GM21447 (cell line): Measurements from ENCODE around the gene ZNF775.

Source experiments
- ATAC-seq: cut with Tn5 transposase; IDR thresholded peaks from one replicate; pipeline ENCODE4 v1.9.1; 2021; ENCODE audit not compliant: unreplicated experiment

The ZNF775 gene

DNA sequence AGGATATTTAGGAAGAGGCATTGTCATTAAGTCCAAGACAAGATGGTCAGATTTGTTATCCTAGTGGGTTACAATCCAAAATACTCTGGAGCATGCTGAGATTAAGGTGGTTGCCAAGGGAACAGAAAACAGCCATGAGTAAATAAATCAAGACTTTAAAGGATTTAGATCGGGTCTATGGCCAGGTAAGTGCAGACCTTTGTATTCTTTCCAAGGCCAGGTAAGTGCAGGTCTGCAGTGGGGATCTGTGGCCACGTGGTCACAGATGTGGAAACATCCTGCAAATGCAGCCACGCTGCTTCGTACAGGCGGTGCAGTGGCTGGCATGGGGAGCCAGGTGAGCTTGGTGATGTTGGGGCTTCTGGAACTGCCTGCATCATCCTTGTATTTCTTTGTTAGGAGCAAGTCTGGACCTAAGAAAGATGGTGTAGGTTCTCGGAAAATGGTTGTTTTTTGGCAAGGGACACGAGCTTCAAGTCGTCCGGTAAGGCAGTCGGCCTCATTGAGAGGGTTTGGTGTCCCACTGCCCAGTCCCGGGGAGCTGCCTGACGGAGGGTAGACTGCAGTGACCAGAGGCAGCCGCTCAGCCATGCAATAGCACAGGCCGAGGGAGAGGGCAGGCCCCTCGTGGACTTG lies 21.8 kb downstream of the ZNF775 start:
- no peak for ATAC-seq

DNA sequence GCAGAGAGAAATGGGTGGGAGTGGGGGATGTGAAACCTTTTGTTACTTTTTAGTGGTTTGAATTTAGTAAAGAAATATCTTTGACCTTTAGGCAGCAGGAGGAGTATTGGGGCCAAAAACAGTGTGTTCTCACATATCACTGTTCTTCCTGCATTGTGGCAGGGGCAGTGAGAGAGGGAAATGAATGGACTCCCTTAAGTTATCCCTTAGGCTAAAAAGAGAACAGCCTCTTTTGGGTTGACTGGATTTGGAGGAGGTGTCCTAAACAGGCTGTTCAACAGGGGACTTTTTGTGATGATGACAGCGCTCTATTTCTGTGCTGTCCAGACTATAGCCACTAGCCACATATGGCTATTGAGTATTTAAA lies 22.3 kb downstream of the ZNF775 start:
- ATAC-seq: no peak

DNA sequence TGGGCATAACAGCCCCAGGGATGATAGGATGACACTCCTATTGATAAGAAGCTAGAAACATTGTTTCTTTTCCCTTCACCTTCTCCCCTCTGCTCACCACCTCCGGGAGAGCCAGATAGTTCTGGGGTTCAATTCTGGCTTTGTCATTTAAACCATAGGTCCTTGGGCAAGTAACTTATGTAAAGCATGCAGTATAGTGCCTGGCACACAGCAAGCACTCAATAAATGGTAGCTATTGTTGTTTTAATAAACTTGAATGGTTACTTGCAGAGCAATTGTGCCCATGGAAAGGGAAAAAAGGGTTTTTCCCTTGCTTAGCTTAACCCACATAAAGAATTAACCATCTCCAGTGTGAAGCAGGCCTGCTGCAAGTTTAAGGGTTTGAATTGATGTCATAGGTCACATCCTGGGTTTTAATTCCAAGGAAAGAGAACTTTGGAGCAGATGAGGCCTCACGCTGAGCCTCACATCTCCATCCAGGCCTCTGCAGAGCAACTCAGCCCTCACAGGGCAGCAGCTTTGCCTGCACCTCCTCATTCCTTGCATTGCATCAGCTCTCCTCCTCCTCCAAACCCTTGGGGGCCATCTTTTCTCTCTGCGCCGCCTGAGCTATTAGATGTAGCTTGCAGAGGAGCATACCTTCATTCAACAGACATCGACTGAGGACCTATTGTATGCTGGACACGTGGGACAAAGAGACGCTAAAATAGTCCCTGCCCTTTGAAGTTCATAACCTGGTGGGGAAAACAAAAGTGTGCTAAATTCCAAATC lies 22.9 kb downstream of the ZNF775 start:
- ATAC-seq: no peak

DNA sequence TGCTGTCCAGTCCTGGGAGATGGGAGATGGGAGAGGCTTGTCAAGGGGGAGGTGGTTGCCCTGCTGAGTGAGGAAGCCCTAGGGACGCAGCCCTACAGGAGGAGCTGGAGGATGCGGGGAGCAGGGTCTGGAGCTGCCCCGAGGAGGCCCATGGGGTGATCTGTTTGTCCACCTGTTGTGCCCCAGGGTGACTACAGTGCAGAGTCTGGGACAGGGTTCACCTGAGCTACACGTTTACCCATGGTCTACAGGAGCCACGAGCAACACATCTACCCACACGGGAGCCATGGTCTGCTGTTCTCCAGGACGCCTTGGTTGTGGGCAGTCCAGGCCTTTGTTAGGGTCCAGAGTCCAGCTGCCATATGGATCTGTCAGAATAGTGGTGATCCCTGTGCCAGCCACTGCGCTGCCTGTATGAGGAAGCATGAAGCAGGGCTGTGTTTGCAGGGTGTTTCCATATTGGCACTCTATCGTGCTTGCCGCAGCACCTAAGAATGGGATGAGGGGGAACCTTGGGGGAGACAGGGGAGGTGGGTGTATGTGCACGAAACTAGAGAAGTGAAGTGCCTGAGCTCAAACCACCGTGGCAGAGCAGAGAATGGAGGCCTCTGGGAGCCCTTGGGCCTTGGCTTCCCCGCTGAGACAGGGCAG lies 23.7 kb downstream of the ZNF775 start:
- ATAC-seq: no peak

DNA sequence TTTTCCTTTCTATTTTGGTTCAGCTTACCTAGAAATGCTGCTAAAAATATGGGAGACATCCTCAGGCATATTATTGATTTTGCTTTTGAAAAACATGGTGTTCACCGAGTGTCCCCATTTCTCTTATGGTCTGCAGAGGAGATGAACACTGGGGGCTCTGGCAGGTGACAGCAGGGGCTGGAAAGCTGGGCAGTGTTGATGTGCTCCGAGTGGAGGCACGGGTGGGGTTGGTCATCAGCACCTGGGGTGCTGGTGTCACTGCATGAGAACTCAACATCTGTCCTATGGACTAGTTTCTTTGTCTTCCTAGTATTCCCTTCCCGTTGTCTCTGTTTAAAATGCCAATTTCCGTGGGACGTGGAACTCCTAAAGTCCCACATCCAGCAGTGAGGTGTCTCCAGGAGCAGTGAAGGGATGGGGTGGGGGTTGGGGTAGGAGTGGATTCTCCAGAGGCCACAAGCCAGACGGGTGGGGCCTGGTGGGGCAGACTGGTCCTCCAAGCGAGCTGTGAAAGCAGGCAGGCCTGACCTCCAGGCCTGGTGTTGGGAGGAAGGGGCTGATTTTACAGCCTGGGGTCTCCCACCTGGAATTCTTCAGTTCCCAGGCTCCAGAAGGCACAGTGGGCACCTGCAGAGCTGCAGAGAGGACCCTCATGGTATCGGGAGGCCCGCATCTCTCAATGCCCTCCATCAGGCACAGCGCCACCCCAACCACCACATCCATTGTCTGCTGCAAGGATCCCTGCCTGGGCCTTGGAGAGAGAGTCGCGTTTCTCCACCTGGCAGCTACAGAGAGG lies 24.4 kb downstream of the ZNF775 start:
- ATAC-seq: no peak

DNA sequence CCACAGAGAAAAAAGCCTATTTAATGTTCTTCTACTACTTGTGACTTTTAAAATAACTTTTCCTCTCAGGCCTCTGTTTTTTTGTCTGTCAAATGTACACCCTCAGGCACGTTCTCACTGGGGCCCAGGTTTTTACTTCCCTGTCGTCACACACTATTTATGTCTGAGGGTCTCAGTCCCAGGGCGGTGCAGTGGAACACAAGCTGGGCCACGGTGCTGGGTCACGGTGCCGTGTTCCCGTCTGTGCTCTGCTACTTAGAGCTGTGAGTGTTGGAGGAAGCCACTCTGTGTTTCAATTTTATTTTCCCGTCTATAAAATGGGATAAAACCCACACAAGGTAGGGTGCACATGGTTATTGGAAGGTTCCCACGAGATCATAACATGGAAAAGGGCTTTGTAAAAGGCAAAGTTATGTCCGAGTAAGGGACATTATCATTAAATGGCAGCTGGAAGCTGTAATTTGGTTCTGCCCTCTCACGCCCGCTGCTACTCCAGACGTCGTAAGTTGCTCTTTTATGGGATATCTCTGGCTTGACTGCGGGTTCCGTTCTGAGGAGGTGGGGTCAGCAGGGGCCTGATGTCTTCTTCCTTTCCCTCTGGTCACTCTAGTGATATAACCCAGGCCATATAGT lies 25.2 kb downstream of the ZNF775 start:
- ATAC-seq: no peak

DNA sequence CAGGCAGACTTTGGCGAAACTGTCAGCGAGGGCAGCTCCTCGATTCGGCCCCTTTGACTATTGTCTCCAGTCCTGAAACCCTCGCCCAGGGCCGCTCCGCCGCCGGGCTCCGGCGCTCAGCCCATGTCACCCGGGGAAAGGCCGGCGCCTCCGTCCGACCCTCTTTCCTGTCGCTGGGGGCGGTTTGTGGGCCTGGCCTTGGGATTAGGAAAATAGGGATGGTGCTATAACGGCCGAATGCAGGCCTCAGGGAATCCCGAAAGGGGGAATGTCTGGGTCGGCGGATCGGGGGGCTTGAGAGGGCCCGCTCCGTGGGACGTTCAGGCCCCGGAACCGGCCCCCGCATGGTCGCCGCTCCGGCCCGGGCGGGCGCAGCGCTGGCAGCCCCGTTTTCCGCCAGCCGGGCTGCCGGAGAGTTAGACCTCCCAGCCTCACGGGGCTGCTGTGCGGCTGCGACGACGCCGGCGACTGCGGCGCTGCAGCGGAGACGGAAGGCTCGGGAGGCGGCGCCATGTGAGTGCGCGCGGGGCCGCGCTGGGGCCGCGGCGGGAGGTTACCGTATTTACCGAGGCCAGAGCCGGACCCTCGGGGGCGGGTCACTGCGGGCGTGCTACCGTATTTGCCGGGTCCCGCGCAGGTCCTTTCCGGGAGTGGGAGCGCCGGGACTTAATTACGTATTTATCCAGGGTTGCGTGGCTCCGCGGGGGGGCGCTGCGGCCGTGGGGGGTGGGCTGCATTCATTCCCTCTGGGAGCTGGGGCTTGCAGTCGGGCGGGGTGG lies 25.9 kb downstream of the ZNF775 start:
- ATAC-seq: peak; percentile 35

DNA sequence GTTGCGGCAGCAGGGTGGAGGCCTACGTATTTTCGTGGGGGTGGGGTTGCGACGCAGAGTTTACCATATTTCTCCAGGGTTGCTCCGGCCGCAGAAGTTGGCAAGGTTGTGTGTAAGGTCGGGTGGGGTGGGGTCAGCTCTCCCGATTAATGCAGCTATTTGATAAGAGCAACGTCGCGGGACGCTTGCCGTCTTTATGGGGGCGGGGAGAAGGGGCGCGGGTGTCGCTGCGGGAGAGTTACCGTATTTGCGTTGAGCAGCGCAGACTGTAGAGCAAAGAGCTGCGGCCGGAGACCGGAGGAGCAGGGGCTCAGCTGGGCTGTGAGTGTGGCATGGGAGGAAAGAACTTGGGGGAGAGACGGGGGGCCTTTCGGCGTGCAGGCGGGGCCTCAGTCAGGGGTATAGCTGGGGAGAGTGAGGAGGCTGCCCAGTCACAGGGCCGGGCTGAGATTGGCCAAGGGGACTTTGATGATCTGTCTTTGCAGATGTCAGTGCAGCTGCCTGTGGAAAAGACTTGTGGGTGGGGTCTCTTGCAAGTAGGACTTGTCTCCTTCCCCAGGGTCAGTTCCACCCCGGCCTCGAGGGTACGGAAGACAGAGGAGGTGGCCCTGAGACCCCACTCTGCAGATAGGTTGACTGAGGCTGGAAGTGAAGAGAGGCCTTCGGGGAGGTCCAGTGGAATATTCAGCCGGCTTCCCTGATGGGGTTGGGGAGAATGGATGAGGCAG lies 26.6 kb downstream of the ZNF775 start:
- no peak for ATAC-seq

DNA sequence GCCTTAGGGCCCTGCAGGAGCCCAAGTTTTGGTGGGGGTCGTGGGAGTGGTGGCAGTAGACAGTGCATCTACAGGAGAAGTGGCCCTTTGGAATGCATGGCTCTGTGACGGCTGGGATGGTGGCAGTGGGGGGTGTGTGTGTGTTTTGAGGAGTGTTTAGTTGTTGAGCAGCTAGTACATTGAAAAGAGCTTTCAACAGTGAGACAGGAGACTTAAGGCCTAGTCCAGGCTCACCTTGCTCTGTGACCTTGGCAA lies 27.1 kb downstream of the ZNF775 start:
- no peak for ATAC-seq

DNA sequence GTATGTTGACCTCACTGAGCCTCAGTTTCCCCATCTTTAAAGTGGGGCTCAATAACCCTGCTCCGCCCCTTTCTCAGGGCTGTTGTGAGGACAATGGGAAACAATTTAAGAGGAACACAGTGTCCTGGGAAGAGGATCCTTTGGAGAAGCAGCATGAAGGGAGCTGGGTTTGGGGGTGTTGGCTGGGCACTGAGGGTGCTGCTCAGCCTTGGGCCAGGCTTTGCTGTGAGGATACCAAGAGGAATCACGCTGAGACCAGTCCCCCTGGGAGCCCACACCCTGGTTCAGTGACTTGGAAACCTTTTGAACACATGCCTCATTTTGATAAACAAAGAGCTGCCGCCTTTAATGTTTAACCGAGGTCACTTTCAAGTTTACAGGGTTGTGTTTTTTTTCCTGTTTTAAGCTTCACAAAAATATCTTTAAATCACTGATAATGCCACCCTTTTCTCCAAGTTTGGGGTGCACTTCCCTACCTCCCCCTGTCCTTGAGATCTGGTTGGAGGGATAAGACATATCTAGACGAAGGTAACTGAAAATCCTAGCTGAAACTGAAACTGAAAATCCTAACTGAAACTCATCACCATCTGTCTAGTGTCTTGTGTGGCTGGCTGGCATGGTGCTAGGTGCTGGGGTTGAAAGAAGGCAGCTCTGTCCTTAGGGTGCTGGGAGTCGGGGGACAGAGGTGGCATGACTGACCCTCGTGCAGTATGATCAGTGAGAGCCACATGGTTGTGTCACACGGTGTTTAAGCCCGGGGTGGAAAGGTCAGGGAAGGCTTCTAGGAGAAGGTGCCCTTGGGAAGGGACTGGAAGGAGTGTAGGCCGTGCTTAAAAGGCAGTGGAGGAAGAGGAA lies 27.7 kb downstream of the ZNF775 start:
- ATAC-seq: peak; percentile 55

DNA sequence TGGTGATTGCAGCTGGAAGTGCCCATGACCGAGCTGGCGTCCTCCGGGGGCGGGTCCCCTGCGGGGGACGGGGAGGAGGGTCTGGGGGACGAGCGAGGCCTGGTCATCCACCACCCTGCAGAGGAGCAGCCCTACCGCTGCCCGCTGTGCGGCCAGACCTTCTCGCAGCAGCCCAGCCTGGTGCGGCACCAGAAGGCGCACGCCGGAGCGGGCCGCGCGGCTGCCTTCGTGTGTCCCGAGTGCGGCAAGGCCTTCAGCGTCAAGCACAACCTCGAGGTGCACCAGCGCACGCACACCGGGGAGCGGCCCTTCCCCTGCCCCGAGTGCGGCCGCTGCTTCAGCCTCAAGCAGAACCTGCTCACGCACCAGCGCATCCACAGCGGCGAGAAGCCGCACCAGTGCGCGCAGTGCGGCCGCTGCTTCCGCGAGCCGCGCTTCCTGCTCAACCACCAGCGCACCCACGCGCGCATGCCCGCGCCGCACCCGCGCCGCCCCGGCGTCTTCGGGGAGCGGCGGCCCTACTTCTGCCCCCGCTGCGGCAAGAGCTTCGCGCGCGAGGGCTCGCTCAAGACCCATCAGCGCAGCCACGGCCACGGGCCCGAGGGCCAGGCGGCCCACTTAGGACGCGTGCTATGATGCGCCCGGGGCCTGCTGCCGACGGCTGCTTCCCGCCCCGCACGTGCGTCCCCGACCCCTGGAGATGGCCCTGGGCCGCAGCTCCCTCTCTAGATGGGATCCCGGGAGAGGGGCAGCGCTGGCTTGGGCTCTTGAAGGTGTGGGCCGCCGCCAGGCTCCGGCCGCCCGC lies 28.7 kb downstream of the ZNF775 start:
- no peak for ATAC-seq

DNA sequence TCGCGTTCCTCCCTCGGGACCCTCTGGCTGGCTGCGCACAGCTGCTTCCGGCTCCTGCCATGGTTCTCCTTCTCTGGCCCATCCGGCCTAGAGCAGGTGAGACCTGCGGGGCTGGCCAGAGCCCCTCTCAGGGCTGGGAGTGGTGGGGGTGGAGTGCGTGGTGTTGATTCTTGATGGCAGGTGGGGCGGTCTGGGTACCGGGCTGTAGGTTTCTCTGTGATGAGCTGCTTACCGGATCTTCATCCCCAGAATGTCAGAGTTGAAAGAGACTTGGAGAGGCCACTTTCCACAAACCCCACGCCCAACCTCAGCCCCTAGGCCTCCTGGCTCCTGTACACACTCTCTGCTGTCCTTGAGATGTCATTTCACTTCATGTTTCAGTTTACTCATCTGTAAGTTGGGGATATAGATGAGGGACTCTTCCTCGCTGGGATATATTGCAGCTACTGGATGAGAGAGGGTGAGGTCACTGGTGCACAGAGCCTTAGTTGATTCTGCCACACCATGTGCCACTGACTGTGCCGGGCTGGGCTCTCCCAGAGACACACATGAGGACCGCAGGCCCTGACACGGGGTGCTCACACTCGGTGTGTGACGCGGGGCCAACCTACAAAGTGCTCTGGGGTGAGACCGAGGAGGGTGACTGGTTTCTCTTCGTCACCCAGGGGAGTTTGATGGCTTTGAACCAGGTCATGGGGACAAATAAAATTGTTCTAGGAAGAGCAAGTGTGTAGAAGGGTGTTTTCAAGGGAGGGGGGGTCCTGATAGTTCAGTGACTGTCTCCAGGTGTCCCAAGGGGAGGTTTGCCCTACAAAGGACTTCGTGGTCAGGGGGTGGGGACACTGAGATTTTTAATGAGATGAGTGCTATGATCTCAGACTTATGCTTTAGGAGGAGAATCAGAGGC lies 29.5 kb downstream of the ZNF775 start:
- no peak for ATAC-seq

DNA sequence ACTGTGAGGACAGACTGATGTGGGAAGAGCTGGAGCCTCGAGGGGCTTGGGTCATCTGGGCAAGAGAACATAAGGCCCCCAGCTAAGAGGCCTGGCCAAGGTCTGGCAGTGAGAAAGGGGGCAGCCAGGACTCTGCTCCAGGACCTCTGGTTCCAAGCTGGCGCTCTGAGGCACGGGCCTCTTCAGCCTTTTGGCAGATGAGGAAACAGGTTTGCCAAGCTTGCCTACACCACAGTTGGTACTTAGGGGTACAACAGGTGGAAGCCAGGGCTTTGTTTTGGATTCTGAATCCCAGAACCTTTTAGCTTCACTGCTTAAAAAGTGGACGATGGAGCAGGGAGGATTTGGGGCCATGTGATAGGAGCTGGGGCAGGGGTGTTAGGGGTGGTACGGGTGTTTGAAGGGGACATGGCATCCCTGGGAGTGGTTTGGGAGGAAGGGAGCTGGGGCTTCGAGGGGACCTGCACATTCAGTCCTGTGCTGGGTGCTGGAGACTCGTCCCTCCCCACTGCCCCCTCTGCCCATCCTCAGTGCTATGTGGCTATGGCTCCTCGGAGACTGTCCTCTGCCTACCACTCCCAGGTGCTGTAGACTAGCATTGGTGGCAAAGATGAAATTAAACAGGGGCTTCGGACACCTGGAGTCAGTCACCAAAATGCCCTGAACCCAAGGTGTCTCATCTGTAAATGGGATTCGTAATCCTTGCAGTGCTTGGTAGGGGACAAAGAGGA lies 30.3 kb downstream of the ZNF775 start:
- ATAC-seq: no peak

DNA sequence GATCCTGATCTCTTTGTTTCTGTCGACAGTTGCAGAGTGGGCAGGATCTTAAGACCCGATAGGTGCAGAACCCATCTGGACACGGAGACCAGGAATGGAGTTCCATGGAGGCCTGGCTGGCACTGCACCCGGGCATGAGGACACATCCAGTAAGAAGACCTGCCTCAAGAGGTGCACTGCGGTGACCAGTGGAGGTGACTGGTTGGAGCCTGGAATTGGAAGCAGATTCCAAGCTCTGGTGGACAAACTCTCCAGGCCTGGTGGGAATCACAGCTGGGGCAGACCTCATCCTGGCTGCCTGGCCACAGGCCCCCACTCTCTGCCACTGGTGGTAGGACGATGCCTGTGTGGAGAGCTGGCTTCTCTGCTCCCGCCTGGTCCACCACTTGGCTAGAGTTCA lies 31.0 kb downstream of the ZNF775 start:
- no peak for ATAC-seq

DNA sequence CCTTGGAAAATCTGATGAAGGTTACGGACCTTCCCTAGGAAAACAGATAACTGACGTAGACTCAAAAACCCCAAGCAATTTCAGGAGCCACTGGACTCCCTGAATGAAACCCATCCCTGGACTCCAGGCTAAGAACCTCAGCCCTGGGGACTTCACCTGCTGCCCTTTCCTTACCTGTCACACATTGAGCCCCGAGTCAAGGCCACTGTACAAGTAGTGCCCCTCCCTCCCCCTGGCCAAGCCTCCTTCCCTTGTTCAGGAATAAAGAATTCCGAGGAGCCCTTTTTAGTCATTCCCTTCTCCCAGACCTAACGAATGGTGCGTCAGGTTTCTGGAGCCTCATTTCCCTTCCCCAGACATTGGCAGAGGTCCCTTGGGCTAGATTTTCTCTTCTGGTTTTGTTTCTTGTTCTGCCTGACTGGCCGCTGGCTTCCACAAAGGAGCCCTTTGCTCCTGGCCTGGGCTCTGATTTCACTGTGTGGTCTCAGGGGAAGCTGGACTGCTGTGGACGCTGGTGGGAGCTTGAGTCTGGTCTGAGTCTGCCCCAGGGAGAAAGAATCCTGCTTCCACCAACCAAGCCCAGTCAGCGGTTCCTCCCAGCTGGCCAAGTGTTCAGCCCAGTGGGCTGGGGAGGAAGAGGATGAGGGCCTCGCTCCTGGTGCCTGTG lies 31.7 kb downstream of the ZNF775 start:
- ATAC-seq: no peak

DNA sequence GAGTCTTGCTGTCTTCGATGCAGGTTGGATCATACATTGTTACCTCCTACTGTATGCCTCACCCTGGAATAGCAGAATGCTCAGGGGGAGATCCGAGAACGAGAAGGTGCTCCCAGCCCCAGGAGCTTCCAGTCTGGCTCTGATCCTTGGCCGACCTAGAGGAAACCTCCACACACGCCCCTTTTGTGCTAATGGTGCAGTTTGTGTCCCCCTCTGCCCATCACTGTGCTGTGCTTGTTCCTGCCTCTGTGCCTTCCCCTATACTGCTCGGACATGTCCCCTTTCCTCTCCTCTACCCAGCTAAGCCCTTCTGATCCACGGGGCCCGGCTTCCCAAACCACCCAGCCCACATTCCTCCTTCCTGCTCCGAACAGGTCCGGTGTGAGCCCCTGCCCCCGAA lies 32.5 kb downstream of the ZNF775 start:
- no peak for ATAC-seq
